Endometrium (tissue), 2 donors: ENCODE data around the gene DDAH1.
A peak's percentile ranks its signal among the peaks of the same experiment; 100 is the strongest.

Experiments
- FAIRE-seq: peaks from 2 replicates; lab custom pipeline; 2012; peaks lifted over from hg19 to GRCh38; lab: Jason Lieb, UNC
- donor health status: control.
- donor health status: control.

DDAH1 gene

GRCh38 chr1:85328713-85329397 is 136.1 kb downstream of the DDAH1 start:
- FAIRE-seq = no peak

- no peak for FAIRE-seq
These were observed 137.2 kb downstream of the DDAH1 start for GRCh38 chr1:85327759-85328158.

GRCh38 chr1:85326851-85327250 is 138.1 kb downstream of the DDAH1 start:
- FAIRE-seq = no peak

- FAIRE-seq = no peak
These were observed 138.6 kb downstream of the DDAH1 start for GRCh38 chr1:85326336-85326735.

- FAIRE-seq = no peak
These were observed 139.0 kb downstream of the DDAH1 start for GRCh38 chr1:85325920-85326319.

- no peak for FAIRE-seq
These were observed 141.2 kb downstream of the DDAH1 start for GRCh38 chr1:85323770-85324169.

- no peak for FAIRE-seq
These were observed 142.3 kb downstream of the DDAH1 start for GRCh38 chr1:85322655-85323054.

GRCh38 chr1:85321237-85321964 is 143.6 kb downstream of the DDAH1 start:
- no peak for FAIRE-seq

- FAIRE-seq = no peak
These were observed 144.4 kb downstream of the DDAH1 start for GRCh38 chr1:85320371-85321131.

GRCh38 chr1:85319931-85320330 is 145.0 kb downstream of the DDAH1 start:
- no peak for FAIRE-seq

GRCh38 chr1:85319491-85319890 is 145.5 kb downstream of the DDAH1 start:
- no peak for FAIRE-seq

GRCh38 chr1:85318217-85318616 is 146.7 kb downstream of the DDAH1 start:
- FAIRE-seq = no peak

- FAIRE-seq = no peak
These were observed 147.4 kb downstream of the DDAH1 start for GRCh38 chr1:85317560-85317959.

GRCh38 chr1:85316321-85316720 is 148.6 kb downstream of the DDAH1 start:
- no peak for FAIRE-seq

GRCh38 chr1:85315789-85316188 is 149.2 kb downstream of the DDAH1 start:
- no peak for FAIRE-seq

- FAIRE-seq = no peak
These were observed 150.2 kb downstream of the DDAH1 start for GRCh38 chr1:85314726-85315125.

- no peak for FAIRE-seq
These were observed 150.9 kb downstream of the DDAH1 start for GRCh38 chr1:85313888-85314696.

- FAIRE-seq = no peak
These were observed 153.1 kb downstream of the DDAH1 start for GRCh38 chr1:85311818-85312217.

GRCh38 chr1:85308833-85309350 is 156.1 kb downstream of the DDAH1 start:
- FAIRE-seq = no peak

GRCh38 chr1:85307987-85308832 is 156.7 kb downstream of the DDAH1 start:
- FAIRE-seq = peak; percentile 79

GRCh38 chr1:85306236-85306635 is 158.7 kb downstream of the DDAH1 start:
- no peak for FAIRE-seq
